ENCODE results near the gene NINL.
A peak's percentile ranks its signal among the peaks of the same experiment; 100 is the strongest.

Gene NINL

GRCh38 chr20:25532971-25533391 lies 52.4 kb downstream of the NINL start:
- no peak for TF ChIP-seq Cebpa-rat (IDR thresholded peaks at IDR 0.05)
- Histone ChIP-seq H3K27ac (no peak overlapping the region), H3K4me1 (peaks cover 0 to 13% (median 6%) of the 10 kb centered on the region in 10 experiments; a peak in 10 of 20 replicates), H3K9ac (no peak overlapping the region), H3K4me3 (no peak overlapping the region), H4K20me1 (no peaks in the 10 kb centered on the region), H3K36me3 (peaks cover 0 to 8% (median 0%) of the 10 kb centered on the region in 11 experiments; a peak in 2 of 22 replicates), H3K27me3 (no peaks in the 10 kb centered on the region), H3K4me2 (no peak overlapping the region), H3K9me3 (replicated peaks in 1 of 11) (peaks cover 27 to 44% (median 34%) of the 10 kb centered on the region in 11 experiments)

GRCh38 chr20:25532015-25532751 lies 53.1 kb downstream of the NINL start:
- Histone ChIP-seq H3K4me1 (peaks cover 0 to 9% (median 5%) of the 10 kb centered on the region in 10 experiments; a peak in 10 of 20 replicates), H3K27ac (no peak overlapping the region), H4K20me1 (no peaks in the 10 kb centered on the region), H3K4me3 (no peak overlapping the region), H3K9me3 (replicated peaks in 1 of 11) (peaks cover 27 to 44% (median 34%) of the 10 kb centered on the region in 11 experiments), H3K27me3 (no peaks in the 10 kb centered on the region), H3K4me2 (no peak overlapping the region), H3K9ac (no peak overlapping the region), H3K36me3 (peaks cover 0 to 8% (median 0%) of the 10 kb centered on the region in 11 experiments; a peak in 2 of 22 replicates)
- TF ChIP-seq Cebpa-rat (IDR thresholded peaks at IDR 0.05) = no peak

- Histone ChIP-seq H3K4me1 (peaks cover 0 to 10% (median 0%) of the 10 kb centered on the region in 10 experiments; a peak in 1 of 20 replicates), H3K9me3 (replicated peaks in 1 of 11) (peaks cover 27 to 41% (median 35%) of the 10 kb centered on the region in 11 experiments), H3K27ac (no peak overlapping the region), H3K4me3 (no peak overlapping the region), H3K36me3 (peaks cover 0 to 9% (median 0%) of the 10 kb centered on the region in 11 experiments; a peak in 6 of 22 replicates), H3K4me2 (no peak overlapping the region), H3K27me3 (no peaks in the 10 kb centered on the region), H3K9ac (no peak overlapping the region), H4K20me1 (no peaks in the 10 kb centered on the region)
- TF ChIP-seq Cebpa-rat (IDR thresholded peaks at IDR 0.05) = no peak
These were observed 55.9 kb downstream of the NINL start for GRCh38 chr20:25529295-25529951.

GRCh38 chr20:25527949-25528348 lies 57.4 kb downstream of the NINL start:
- Histone ChIP-seq H3K9me3 (replicated peaks in 1 of 11) (peaks cover 27 to 42% (median 39%) of the 10 kb centered on the region in 11 experiments), H3K4me3 (no peak overlapping the region), H3K4me1 (peaks cover 0 to 10% (median 0%) of the 10 kb centered on the region in 10 experiments; a peak in 1 of 20 replicates), H4K20me1 (no peaks in the 10 kb centered on the region), H3K9ac (no peak overlapping the region), H3K4me2 (no peak overlapping the region), H3K27ac (no peak overlapping the region), H3K36me3 (peaks cover 0 to 17% (median 0%) of the 10 kb centered on the region in 11 experiments; a peak in 7 of 22 replicates), H3K27me3 (no peaks in the 10 kb centered on the region)
- TF ChIP-seq Cebpa-rat (IDR thresholded peaks at IDR 0.05) = no peak

DNA sequence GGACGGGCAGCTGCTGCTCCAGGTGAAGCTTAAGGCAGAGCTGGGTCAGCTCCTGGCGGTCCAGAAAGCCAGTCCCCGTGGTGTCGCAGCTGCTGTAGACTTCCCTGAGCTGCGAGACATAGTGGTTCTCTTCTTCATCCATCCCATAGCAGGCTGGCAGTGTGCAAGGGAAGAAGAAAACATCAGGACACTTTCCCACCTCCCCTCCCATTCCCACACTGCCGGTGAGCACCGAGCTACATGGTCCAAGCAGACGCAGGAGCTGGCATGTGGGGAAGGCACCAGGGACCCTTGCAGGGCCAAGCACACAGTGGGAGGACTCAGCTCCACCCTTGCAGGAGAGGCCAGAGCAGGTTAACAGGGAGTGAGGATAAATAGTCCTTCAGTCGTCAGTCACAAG lies 58.9 kb downstream of the NINL start:
- H3K9me3 ChIP-seq (replicated peaks in 1 of 11) = peaks cover 24 to 44% (median 34%) of the 10 kb centered on the region in 11 experiments
- H3K4me1 ChIP-seq = peaks cover 0 to 10% (median 0%) of the 10 kb centered on the region in 10 experiments; a peak in 1 of 20 replicates
- H3K27ac ChIP-seq = no peak overlapping the region
- no peak for TF ChIP-seq Cebpa-rat (IDR thresholded peaks at IDR 0.05)
- H4K20me1 ChIP-seq = no peaks in the 10 kb centered on the region
- H3K9ac ChIP-seq = no peak overlapping the region
- 0 out of 22 replicates have a peak overlapping the region, but pooled peaks of 1 of the 11 experiments have one; percentile 19 for H3K4me2 ChIP-seq
- H3K36me3 ChIP-seq = peaks cover 0 to 27% (median 5%) of the 10 kb centered on the region in 11 experiments; a peak in 8 of 22 replicates
- no peaks in the 10 kb centered on the region for H3K27me3 ChIP-seq
- no peak overlapping the region for H3K4me3 ChIP-seq

DNA sequence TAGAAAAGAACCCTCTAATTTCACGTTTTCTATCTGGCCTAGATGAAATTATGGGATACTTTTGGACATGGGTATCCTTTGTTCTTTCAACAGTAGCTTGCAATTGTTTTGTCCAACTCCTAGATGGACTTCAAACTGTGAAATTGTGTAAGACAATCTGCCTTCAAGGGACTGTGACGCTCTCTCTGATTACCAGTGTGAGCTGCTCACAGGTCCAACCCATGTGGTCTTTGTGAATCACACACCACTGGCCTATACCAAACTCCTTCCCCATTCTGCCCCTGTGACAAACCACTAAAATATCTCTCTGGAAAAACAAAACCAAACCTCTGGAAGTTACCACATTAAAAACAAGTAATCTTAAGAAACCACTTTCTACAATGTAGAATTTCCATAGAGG lies 59.5 kb downstream of the NINL start:
- Histone ChIP-seq H3K9ac (no peak overlapping the region), H3K27ac (no peak overlapping the region), H4K20me1 (no peaks in the 10 kb centered on the region), H3K4me3 (no peak overlapping the region), H3K36me3 (peaks cover 0 to 29% (median 7%) of the 10 kb centered on the region in 11 experiments; a peak in 8 of 22 replicates), H3K9me3 (replicated peaks in 1 of 11) (peaks cover 25 to 46% (median 34%) of the 10 kb centered on the region in 11 experiments), H3K27me3 (no peaks in the 10 kb centered on the region), H3K4me2 (0 out of 22 replicates have a peak overlapping the region, but pooled peaks of 1 of the 11 experiments have one; percentile 19), H3K4me1 (peaks cover 0 to 10% (median 0%) of the 10 kb centered on the region in 10 experiments; a peak in 1 of 20 replicates)
- no peak for TF ChIP-seq Cebpa-rat (IDR thresholded peaks at IDR 0.05)

- H3K4me3 ChIP-seq = no peak overlapping the region
- no peaks in the 10 kb centered on the region for H3K27me3 ChIP-seq
- no peak overlapping the region for H3K4me2 ChIP-seq
- no peak overlapping the region for H3K27ac ChIP-seq
- TF ChIP-seq Cebpa-rat (IDR thresholded peaks at IDR 0.05) = no peak
- peaks cover 25 to 46% (median 34%) of the 10 kb centered on the region in 11 experiments for H3K9me3 ChIP-seq (replicated peaks in 1 of 11)
- H3K36me3 ChIP-seq = peaks cover 0 to 29% (median 7%) of the 10 kb centered on the region in 11 experiments; a peak in 8 of 22 replicates
- H4K20me1 ChIP-seq = no peaks in the 10 kb centered on the region
- peaks cover 0 to 10% (median 0%) of the 10 kb centered on the region in 10 experiments; a peak in 1 of 20 replicates for H3K4me1 ChIP-seq
- H3K9ac ChIP-seq = no peak overlapping the region
These were observed 60.0 kb downstream of the NINL start for GRCh38 chr20:25525295-25525694.

DNA sequence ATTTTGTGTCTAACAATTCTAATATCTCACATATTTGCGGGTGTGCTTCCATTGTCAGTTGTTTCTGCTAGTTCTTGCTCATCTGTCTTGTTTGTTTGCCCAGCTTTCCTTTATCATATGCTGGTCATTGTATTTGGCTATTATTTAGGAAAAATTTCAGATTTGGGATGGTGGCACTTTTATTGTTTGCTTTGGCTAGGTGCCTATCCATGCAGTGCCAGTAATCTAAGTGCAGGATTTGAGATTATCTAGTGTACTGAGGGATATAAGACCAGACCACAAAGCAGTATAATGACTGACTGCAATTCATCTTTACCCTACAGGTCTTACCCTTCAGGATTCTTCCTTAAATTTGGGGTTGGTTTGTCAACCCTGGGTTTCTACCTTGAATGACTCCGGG lies 63.9 kb downstream of the NINL start:
- TF ChIP-seq Cebpa-rat (IDR thresholded peaks at IDR 0.05) = no peak

DNA sequence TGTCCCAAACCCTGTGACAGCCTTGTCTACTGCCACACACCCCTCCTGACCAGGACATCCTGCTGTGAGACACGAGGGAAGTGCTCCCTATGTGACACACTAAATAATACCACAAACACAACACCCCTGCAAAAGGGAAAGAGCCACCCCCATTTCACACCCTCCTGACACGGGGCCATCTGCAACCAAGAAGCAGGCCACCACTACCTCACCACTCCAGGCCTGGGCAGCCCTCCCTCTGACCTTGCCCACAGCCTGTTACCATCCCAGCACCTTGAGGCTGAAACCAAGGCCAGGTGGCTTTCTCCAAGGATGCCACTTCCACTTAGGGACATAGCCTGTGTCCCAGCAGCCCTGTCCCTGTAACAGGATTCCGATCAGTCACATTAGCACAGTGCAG lies 68.2 kb downstream of the NINL start:
- peaks cover 0 to 9% (median 5%) of the 10 kb centered on the region in 10 experiments; a peak in 9 of 20 replicates for H3K4me1 ChIP-seq
- TF ChIP-seq Cebpa-rat (IDR thresholded peaks at IDR 0.05) = no peak
- no peak overlapping the region for H3K9ac ChIP-seq
- H4K20me1 ChIP-seq = no peaks in the 10 kb centered on the region
- H3K9me3 ChIP-seq (replicated peaks in 1 of 11) = peaks cover 74 to 98% (median 94%) of the 10 kb centered on the region in 11 experiments
- H3K4me3 ChIP-seq = 0 out of 20 replicates have a peak overlapping the region, but pooled peaks of 1 of the 10 experiments have one; percentile 6
- H3K27ac ChIP-seq = no peak overlapping the region
- H3K27me3 ChIP-seq = no peaks in the 10 kb centered on the region
- no peak overlapping the region for H3K4me2 ChIP-seq
- peaks cover 23 to 69% (median 53%) of the 10 kb centered on the region in 11 experiments for H3K36me3 ChIP-seq

More for the DNA sequence above, 63.9 kb downstream of the NINL start:
- H3K27ac ChIP-seq = no peak overlapping the region
- H3K36me3 ChIP-seq = peaks cover 3 to 41% (median 17%) of the 10 kb centered on the region in 11 experiments; a peak in 19 of 22 replicates
- no peak overlapping the region for H3K4me2 ChIP-seq
- no peak overlapping the region for H3K4me3 ChIP-seq
- peaks cover 0 to 9% (median 5%) of the 10 kb centered on the region in 10 experiments; a peak in 9 of 20 replicates for H3K4me1 ChIP-seq
- H3K9ac ChIP-seq = no peak overlapping the region
- H3K27me3 ChIP-seq = no peaks in the 10 kb centered on the region
- no peaks in the 10 kb centered on the region for H4K20me1 ChIP-seq
- H3K9me3 ChIP-seq (replicated peaks in 1 of 11) = peaks cover 36 to 71% (median 56%) of the 10 kb centered on the region in 11 experiments

Data from BLaER1 treated with 17β-estradiol and CSF1 and Interleukin-3, amounts not matched to agents 10 nM and 100 nM (cell line).